Measurements from ENCODE around the gene PLXND1.

DNA sequence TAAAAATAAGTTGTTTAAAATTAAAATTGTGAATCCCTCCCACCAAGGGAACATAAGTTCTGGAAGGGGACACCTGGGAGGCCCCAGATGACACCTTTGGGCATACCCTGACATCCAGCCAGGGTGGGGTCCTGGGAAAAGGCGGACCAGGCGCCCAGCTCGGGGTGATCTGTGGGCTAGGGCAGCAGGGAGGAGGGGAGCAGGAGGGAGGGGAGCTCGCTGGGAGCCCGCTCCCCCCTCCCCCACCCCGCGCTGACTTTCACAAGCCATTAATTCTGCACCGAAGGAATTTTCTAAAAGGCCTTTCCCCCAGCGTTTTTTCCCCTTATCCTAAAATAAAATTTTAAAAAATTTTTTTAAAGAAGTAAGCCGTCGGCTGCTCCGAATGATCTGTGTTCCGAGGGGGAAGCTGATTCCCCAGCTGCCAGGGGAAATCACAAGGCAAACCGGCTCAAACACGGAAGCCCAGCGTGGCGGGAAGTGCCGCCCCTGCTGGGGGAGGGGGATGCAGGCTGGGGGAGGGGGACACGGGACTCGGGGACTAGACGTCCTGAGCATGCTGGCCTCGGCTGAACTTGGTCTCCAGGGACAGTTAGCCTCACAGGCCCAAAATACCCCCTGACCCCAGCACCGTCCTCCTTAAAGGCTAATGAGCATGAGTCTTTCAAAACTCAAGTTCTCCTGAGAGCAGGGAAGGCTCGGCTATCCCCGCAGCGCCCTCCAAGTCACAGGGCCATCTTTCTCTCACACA lies 13.9 kb downstream of the PLXND1 start:
- TF ChIP-seq, protein P1, sequence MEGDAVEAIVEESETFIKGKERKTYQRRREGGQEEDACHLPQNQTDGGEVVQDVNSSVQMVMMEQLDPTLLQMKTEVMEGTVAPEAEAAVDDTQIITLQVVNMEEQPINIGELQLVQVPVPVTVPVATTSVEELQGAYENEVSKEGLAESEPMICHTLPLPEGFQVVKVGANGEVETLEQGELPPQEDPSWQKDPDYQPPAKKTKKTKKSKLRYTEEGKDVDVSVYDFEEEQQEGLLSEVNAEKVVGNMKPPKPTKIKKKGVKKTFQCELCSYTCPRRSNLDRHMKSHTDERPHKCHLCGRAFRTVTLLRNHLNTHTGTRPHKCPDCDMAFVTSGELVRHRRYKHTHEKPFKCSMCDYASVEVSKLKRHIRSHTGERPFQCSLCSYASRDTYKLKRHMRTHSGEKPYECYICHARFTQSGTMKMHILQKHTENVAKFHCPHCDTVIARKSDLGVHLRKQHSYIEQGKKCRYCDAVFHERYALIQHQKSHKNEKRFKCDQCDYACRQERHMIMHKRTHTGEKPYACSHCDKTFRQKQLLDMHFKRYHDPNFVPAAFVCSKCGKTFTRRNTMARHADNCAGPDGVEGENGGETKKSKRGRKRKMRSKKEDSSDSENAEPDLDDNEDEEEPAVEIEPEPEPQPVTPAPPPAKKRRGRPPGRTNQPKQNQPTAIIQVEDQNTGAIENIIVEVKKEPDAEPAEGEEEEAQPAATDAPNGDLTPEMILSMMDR (IDR thresholded peaks at IDR 0.05) = no peak
- no peak for TF ChIP-seq EZH2 (IDR thresholded peaks at IDR 0.05; ENCODE audit: borderline replicate concordance, insufficient read depth, low read depth, low read length, poor library complexity, severe bottlenecking)
